ENCODE measurements around the gene AHCYL2.
A peak's percentile ranks its signal among the peaks of the same experiment; 100 is the strongest.

The AHCYL2 gene

GRCh38 chr7:129313282-129313681, 88.5 kb downstream of the AHCYL2 start:
- TF ChIP-seq MYC (IDR thresholded peaks at IDR 0.05; ENCODE audit: low read depth, low read length) (no peak), MAX (IDR thresholded peaks at IDR 0.05; ENCODE audit: low read depth, low read length) (no peak)
- DNase-seq (ENCODE audit: low read depth): no peak
- no peak overlapping the region for H3K4me3 ChIP-seq (ENCODE audit: low read depth, low read length)

- no peak for TF ChIP-seq POLR2A (IDR thresholded peaks at IDR 0.05; ENCODE audit: extremely low read depth, insufficient read length)
- TF ChIP-seq MYC (IDR thresholded peaks at IDR 0.05; ENCODE audit: low read depth, low read length): no peak
- no peak for TF ChIP-seq CTCF (IDR thresholded peaks at IDR 0.05; ENCODE audit: low read depth, low read length)
- TF ChIP-seq MAX (IDR thresholded peaks at IDR 0.05; ENCODE audit: low read depth, low read length): no peak
- H3K4me3 ChIP-seq (ENCODE audit: low read depth, low read length): no peak overlapping the region
- DNase-seq (ENCODE audit: low read depth): no peak
Observed at GRCh38 chr7:129315960-129316359, 91.1 kb downstream of the AHCYL2 start.

GRCh38 chr7:129317450-129317849, 92.6 kb downstream of the AHCYL2 start:
- no peak overlapping the region for H3K4me3 ChIP-seq (ENCODE audit: low read depth, low read length)
- no peak for DNase-seq (ENCODE audit: low read depth)
- TF ChIP-seq CTCF (IDR thresholded peaks at IDR 0.05; ENCODE audit: low read depth, low read length): no peak
- no peak for TF ChIP-seq MAX (IDR thresholded peaks at IDR 0.05; ENCODE audit: low read depth, low read length)
- TF ChIP-seq MYC (IDR thresholded peaks at IDR 0.05; ENCODE audit: low read depth, low read length): no peak
- TF ChIP-seq POLR2A (IDR thresholded peaks at IDR 0.05; ENCODE audit: extremely low read depth, insufficient read length): no peak

- no peak for DNase-seq (ENCODE audit: low read depth)
- no peak overlapping the region for H3K4me3 ChIP-seq (ENCODE audit: low read depth, low read length)
- TF ChIP-seq MAX (IDR thresholded peaks at IDR 0.05; ENCODE audit: low read depth, low read length): no peak
- no peak for TF ChIP-seq POLR2A (IDR thresholded peaks at IDR 0.05; ENCODE audit: extremely low read depth, insufficient read length)
- TF ChIP-seq CTCF (IDR thresholded peaks at IDR 0.05; ENCODE audit: low read depth, low read length): no peak
- no peak for TF ChIP-seq MYC (IDR thresholded peaks at IDR 0.05; ENCODE audit: low read depth, low read length)
Observed at GRCh38 chr7:129327076-129327475, 102.2 kb downstream of the AHCYL2 start.

GRCh38 chr7:129332254-129333035, 107.6 kb downstream of the AHCYL2 start:
- no peak for DNase-seq (ENCODE audit: low read depth)
- no peak overlapping the region for H3K4me3 ChIP-seq (ENCODE audit: low read depth, low read length)
- TF ChIP-seq CTCF (IDR thresholded peaks at IDR 0.05; ENCODE audit: low read depth, low read length) (no peak), MYC (IDR thresholded peaks at IDR 0.05; ENCODE audit: low read depth, low read length) (no peak), POLR2A (IDR thresholded peaks at IDR 0.05; ENCODE audit: extremely low read depth, insufficient read length) (no peak), MAX (IDR thresholded peaks at IDR 0.05; ENCODE audit: low read depth, low read length) (no peak)

GRCh38 chr7:129334473-129334872, 109.6 kb downstream of the AHCYL2 start:
- DNase-seq (ENCODE audit: low read depth): peak; percentile 9
- TF ChIP-seq MAX (IDR thresholded peaks at IDR 0.05; ENCODE audit: low read depth, low read length) (no peak), CTCF (IDR thresholded peaks at IDR 0.05; ENCODE audit: low read depth, low read length) (no peak)
- H3K4me3 ChIP-seq (ENCODE audit: low read depth, low read length): no peak overlapping the region

Measured in NB4 (cell line).